GM21381 (cell line): ENCODE data around the gene FSHB.
"Not testable (repeated sequence)": the region's sequence is repeated elsewhere in the genome, so short reads cannot be mapped to it uniquely, and the experiment has no call there.

Experiments used
- ATAC-seq: cut with Tn5 transposase; IDR thresholded peaks from one replicate; pipeline ENCODE4 v1.9.1; 2021; ENCODE audit warnings: mild to moderate bottlenecking, moderate library complexity; ENCODE audit not compliant: unreplicated experiment

The FSHB gene

GRCh38 chr11:30261821-30262220 is 31.0 kb downstream of the FSHB start:
- no peak for ATAC-seq

DNA sequence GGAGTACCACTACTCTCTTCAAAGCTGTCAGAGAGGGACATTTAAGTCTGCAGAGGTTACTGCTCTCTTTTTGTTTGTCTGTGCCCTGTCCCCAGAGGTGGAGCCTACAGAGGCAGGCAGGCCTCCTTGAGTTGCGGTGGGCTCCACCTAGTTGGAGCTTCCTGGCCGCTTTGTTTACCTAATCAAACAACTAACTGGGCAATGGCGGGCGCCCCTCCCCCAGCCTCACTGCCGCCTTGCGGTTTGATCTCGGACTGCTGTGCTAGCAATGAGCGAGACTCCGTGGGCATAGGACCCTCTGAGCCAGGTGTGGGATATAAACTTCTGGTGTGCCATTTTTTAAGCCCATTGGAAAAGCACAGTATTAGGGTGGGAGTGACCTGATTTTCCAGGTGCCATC is 37.8 kb downstream of the FSHB start:
- ATAC-seq, result not testable (repeated sequence)

GRCh38 chr11:30270671-30271070 is 39.9 kb downstream of the FSHB start:
- ATAC-seq, result no peak

DNA sequence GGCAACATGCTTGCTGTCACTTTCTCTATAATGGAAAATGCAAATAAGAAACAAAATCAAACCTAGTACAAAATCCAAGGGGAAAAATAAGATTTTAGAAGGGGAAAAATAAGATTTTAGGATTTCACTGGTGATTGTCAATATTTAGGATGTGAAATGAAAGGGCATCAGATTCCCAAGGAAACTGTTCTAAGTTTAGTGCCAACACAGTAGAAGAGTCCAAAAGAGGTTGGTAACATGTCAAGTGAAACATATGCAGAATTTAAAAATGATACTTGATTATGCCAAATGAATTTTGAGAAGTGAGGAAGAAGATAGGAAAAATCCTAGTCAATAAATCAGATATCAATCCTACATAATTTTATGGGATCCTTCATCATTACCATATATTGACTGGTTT is 46.4 kb downstream of the FSHB start:
- no peak for ATAC-seq

GRCh38 chr11:30279796-30280195 is 49.0 kb downstream of the FSHB start:
- ATAC-seq, result no peak

- ATAC-seq, result peak; percentile 18
These were observed 50.9 kb downstream of the FSHB start for GRCh38 chr11:30281476-30282288.

GRCh38 chr11:30282289-30282631 is 51.4 kb downstream of the FSHB start:
- ATAC-seq, result peak; percentile 93
